ENCODE data around the gene TRMT1. TPM values are rescaled to one million over a fixed set of nuclear protein-coding genes. Genes with fewer than 3 reads are reported as not detected.

TRMT1 gene
- polyA plus RNA-seq, 5 donors = 25.1 to 36.1 (median 33.5) TPM

- no peak for DNase-seq
Measured at GRCh38 chr19:13127811-13128575, 11.5 kb upstream of the TRMT1 start.

DNA sequence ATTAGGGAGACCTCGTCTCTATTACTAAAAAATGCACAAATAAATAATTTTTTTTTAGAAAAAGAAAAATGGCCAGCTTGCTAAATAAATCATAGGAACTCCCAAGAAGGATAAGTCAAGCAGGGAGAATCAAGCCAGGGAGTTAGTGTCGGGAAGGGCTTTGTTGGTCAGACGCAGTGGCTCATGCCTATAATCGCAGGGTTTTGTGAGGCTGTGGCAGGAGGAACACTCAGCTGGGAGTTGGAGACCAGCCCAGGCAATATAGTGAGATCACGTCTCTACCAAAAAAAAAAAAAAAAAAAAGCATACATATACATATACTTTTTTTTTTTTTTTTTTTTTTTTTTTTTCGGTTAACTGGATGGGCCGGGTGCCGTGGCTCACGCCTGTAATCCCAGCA is 10.5 kb upstream of the TRMT1 start:
- no peak for DNase-seq

DNA sequence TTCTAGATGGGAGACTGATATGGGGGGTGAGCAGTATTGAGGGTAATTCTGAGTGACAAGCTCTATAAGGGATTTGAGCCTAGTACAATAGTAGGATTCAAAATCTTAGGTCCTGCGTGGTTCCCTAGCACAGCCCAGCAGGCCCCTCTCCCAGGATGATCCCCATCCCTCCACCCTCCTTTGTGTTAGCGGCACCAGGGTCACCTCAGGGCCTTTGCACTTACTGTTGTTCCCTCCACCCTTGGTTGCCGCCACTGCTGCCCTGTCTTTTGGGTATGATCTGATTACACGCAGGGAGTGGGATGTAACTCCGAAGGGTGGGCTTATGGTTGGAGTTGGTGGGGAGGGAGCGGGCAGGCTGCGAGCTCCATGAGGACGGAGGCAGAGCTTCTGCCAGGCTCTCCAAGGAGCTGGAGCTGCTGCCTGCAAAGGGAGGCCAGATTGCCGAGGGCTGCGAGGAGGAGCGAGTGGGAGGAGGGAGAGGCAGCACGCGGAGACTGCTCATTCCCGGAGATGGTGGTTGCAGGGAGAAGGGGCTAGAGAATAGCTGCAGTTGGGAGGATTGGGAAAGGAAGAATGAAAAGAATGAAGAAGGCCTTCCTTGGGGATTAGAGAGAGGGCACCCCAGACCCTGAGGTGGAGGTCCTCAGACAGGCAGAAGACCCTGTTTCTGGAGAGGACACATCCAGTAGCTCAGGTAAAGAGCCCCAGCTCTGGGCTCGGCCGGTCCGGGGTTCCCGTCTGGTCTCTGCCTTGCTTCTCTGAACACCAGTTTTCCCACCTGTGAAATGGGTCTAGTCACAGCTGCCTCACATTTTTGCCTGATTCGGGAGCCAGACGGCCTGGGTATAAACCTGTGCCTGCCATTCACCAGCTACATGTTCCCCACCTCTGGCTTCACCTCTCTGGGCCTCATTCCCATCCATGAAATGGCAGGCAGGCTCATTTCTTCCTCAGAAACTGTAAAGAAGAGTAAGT is 6.7 kb upstream of the TRMT1 start:
- DNase-seq = no peak

DNA sequence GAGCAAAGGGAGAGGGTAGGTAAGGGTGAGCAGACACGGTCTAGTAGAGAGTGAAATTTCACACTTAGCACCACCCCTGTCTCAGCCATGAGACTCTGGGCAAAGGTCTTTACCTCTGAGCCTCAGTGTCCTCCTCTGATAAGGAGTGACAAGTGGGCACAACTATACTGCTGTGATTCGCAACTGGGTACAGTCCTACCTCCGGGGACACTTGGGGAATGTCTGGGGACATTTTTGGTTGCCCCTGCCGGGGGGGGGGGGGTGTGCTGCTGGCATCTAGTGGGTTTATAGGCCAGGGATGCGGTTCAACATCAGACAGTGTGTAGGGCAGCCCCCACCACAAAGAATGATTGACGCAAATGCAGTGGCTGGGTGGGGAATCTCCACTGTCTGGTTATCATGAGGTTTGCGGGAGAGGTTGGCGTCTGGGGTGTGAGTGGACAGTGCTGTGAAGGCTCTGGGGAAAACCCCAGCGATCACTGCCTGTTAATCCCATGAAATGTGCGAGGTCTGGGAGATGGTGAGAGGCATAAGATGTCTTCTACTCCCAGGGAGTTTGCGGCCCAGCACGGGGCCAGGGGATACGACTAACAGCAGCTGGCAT is 5.8 kb upstream of the TRMT1 start:
- no peak for DNase-seq

DNA sequence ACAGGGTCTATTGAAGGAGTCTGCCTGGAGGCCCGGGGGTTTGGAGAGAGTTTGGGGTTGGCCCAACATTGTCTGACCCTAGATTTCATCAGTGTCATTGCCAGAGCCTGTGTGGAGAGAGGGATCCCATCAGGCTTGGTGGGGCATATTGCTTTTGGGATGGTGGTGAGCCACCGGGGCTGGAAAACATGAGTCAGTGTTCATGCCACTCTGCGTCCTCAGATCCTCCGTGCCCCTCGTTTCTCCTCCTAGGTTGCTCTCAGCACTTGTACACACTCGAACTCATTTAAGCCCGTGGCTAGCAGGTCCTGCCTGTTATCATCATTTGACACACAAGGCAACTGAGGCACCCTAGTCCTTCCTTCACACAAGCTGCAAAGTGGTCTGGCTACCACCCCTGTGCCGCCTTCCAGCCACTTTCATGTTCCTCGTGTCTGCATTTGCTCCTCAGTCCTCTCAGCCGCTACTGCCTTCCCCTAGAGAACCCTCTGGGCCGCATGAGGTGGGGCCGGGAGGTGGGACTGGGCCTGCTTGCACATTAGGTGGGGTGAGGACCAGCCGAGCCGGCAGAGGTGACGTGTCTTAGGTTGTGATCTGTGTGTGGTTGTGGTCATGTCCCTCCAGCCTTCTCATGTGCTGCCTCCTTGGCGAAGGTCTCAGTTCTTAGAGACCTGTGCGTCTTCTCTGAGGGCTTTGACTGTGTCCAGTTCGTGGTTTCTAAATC is 5.2 kb upstream of the TRMT1 start:
- no peak for DNase-seq

DNA sequence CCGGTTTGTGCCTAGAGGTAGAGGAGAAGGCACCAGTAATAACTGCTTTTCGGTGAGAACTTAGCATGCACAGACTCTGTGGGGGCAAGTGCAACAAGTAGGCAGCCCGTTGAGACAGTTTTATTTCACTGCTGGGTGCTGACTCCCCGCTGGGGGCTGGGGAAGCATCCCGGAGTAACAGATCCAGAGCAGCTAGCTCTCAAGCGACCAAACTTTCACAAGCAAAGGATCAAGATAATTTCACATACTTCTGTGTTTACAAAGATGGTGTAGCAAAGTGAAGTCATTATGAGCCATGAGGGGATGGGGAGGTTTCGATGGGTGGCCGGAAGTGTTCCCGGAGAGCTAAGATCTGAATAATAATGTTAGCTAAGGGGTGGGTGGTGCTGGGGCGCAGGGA is 4.3 kb upstream of the TRMT1 start:
- DNase-seq = no peak

GRCh38 chr19:13120031-13120430 is 3.5 kb upstream of the TRMT1 start:
- DNase-seq = no peak

DNA sequence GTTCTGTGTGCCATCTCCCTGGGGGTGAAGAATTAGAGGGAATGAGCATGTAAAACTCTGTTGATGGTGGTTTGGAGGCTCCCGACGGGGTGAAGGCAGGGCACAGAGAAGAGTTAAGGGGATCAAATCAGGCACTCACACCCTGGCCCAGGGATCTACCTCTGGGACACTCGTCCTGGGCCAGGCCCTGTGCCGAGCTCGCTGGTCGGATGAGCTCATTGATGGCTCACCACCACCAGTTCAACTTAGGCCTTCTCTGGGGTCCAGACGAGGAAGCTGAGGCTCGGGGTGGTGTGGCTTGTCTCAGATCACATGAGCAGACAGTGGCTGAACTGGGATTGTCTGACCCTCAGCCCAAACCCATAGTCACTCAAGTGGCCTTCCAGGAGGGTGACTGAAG is 3.1 kb upstream of the TRMT1 start:
- DNase-seq = no peak

DNA sequence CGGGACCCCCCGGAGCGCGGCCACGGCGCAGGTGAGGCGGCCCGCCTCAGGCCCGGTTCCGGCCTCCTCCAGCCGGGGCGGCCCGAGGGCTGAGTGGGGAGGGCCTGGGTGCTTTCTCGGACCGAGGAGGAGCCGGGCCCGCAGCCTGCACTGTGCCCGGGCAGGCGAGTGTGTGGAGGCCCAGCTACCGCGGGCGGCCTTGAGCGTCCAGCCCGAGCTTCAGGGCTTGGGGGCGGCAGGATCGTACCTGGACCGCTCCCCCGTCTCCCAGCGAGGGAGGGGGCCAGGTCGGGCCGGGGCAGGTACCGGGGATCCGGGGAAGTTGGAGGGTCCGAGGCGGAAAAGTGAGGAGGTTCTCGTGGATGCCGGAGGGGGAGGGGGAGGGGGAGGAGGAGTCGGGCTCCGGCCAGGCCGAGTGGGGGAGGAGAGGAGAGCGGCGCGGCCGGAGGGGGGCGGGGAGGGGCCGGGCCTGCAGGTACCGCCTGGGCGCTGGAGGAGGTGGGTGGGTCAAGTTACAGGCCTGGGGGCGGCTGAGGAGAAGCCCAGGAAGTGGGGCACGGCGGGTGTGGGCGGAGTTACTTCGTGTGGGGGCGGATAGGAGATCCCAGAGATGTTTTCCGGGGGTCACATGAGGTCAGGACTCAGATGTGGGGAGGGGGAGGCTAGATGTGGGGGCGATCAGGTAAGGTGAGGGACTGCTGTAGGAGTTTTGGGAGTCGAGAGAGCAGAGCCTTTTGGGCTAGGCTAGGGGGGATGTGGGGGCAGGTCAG is 2.1 kb upstream of the TRMT1 start:
- DNase-seq = no peak

- peak; percentile 79 to 80 for DNase-seq
Measured at GRCh38 chr19:13117772-13118423, 1.4 kb upstream of the TRMT1 start, which contains the start of gene NACC1. Gene NACC1, plus strand, starts transcription at chr19:13118264. Its CDS starts 16,944 bp downstream, at chr19:13135208.

DNA sequence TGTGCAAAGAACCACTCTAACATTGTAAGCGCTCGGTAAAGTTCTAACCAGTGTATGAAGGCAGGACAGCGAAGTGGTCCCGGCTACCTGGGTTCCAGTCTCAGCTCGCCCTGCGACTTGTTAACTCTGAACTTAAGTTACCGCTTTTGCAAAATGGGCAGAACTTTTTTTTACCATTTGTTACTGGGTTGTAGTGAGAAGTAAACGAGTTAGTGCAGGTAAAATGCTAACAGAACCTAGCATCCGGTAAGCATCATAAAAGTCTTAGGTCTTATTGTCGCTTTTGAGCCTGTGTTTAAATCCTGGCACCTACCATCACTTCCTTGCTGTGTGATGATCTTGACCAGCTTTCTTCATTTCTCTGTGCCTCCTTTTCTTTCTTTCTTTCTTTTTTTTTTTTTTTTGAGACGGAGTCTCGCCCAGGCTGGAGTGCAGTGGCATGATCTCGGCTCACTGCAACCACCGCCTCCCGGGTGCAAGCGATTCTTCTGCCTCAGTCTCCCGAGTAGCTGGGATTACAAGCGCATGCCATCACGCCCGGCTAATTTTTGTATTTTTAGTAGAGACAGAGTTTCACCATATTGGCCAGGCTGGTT is 734 bp upstream of the TRMT1 start:
- no peak for DNase-seq

- DNase-seq = no peak
Measured at GRCh38 chr19:13115936-13116281, 631 bp downstream of the TRMT1 start.

DNA sequence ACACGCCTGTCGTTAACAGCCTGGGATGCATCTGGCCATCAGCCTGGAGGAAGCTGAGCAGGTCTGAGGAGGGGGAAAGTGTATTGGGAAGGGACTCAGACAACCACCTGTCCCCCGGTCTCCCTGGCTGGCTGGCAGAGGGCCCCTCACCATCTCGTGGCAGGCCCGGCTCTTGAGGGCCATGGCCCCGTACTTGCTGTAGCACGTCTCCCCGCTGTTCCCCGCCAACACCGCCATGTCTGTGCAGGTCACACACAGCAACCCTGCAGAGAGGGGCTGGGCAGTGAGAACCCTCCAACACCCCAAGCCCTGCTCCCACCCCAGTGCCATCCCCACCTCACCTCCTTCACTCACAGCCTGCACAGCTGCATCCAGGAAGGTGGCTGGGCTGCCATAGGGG is 4.0 kb downstream of the TRMT1 start:
- DNase-seq = no peak

DNA sequence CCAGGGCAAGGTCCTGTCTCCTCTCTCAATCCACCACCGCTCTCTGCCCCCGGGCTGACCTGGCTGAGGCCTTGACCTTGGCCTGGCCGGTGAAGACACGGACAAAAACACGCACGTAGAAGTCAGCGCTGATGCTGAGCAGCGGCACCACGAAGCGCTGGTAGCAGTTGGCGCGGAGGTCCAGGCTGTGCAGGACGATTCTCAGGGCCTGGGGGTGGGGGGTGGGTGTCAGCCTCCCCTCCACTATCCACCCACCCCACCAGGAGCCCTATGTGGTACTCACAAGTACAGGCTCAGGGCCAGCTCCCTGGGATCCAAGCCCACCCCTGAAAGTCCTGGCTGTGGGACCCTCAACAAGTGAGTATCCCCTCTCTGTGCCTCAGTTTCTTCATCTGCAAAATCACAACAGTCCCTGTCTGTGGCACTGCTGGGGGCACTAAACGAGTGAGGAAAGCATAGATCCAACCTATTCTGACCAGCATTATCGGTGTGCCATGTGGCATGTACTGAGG is 6.4 kb downstream of the TRMT1 start:
- DNase-seq = no peak

GRCh38 chr19:13109361-13110098 is 7.0 kb downstream of the TRMT1 start:
- DNase-seq = no peak

DNA sequence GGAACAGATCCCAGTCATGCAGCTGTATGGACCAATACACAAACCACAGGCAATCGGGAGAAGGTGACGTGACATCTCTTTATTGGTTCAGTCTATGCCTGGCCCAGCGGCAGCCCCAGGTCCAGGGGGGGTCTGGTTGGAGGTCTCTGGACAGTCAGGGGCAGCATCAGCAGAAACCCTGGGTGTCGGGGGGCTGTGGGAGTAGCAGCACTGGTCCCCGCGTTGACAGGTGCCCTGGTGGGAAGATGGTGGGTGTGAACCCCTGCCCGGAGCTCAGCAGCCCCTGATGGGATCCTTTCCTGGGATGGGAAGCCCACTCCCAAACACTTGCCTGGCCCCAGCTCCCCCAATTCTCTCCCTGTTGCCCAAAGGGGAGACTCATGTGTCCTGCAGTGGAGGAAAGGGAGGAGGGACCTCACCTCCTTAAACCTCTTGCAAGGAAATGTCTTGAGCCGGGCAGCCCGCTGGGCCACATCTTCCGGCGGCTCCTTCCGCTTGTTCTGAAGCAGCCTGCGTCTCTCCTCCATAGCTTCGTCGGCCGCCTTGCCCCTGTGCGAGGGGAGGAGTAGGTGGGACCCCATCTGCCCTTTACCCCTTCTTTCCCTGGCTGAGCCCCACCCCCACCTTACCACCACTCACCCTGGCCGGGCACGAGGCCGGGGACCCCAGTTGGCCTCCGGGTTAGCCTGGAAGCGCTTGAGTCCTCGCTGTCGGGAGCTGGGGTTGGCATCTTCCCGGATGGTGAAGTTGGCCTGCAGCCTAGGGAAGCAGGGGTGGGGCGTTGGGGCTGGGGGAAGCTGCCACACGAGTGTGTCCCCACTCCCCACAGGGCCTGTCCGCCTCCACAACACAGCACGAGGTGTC is 11.5 kb downstream of the TRMT1 start:
- no peak for DNase-seq

- DNase-seq = no peak
Measured at GRCh38 chr19:13104360-13104847, 12.1 kb downstream of the TRMT1 start.
